ENCODE results near the gene RHOT2. TPM values are rescaled to one million over a fixed set of nuclear protein-coding genes. Genes with fewer than 3 reads are reported as not detected.
A peak's percentile ranks its signal among the peaks of the same experiment; 100 is the strongest.

The RHOT2 gene
- total and polyA plus RNA-seq, 9 of the 15 experiments (the other 6 are each of a cell fraction or from before 2014, with no cell fraction given) = 5.0 to 373 (median 112) TPM

GRCh38 chr16:709566-710499, 41.9 kb downstream of the RHOT2 start (continued):
- TF ChIP-seq RBM17 (IDR thresholded peaks at IDR 0.05; ENCODE audit: borderline replicate concordance, low read depth, low read length) (no peak), MGA (IDR thresholded peaks at IDR 0.05) (no peak), E2F6 (IDR thresholded peaks at IDR 0.05; ENCODE audit: borderline replicate concordance in 1 of 2, extremely low read depth in 1 of 2, insufficient read depth in 1 of 2, insufficient read length in 1 of 2, low read depth in 1 of 2, low read length in 1 of 2, poor library complexity in 1 of 2, severe bottlenecking in 1 of 2) (no peak), JUND (IDR thresholded peaks at IDR 0.05; ENCODE audit: borderline replicate concordance, low read depth, low read length) (peak; percentile 52; the same call in 1 of the 2 replicates), JUND (tag; IDR thresholded peaks at IDR 0.05; ENCODE audit: borderline replicate concordance, low read depth, low read length) (no peak)

Data from K562 (cell line).